Gastroesophageal sphincter (tissue), 3 donors: ENCODE measurements around the gene HRNR.

Experiments
- EP300 ChIP-seq: sonication (generic); formaldehyde crosslinking; IDR thresholded peaks from one replicate; pipeline ENCODE4 v1.6.1; 2017; ENCODE audit warnings: antibody characterized with exemption, mild to moderate bottlenecking
- POLR2A ChIP-seq, 2 donors: fragments of 450-650 bp; IDR thresholded peaks; one replicate each; pipeline ENCODE4 v1.6.1; 2017; ENCODE audit warnings: antibody characterized with exemption in 2 of 2, mild to moderate bottlenecking in 2 of 2, moderate library complexity in 1 of 2
- POLR2AphosphoS5 ChIP-seq: sonication (generic); formaldehyde crosslinking; IDR thresholded peaks from one replicate; pipeline ENCODE4 v1.6.1; 2017; ENCODE audit warnings: antibody characterized with exemption
- TF ChIP-seq, protein P1 (sequence below), 4 experiments: fragments of 200-600 bp in 2 of 4; fragments of 450-650 bp in 2 of 4; sonication (generic) in 1 of 4; IDR thresholded peaks; one replicate each; pipeline ENCODE4 v1.5.1; 2017 to 2019; ENCODE audit warnings: antibody characterized with exemption in 4 of 4, mild to moderate bottlenecking in 2 of 4, moderate library complexity in 2 of 4

DNA sequence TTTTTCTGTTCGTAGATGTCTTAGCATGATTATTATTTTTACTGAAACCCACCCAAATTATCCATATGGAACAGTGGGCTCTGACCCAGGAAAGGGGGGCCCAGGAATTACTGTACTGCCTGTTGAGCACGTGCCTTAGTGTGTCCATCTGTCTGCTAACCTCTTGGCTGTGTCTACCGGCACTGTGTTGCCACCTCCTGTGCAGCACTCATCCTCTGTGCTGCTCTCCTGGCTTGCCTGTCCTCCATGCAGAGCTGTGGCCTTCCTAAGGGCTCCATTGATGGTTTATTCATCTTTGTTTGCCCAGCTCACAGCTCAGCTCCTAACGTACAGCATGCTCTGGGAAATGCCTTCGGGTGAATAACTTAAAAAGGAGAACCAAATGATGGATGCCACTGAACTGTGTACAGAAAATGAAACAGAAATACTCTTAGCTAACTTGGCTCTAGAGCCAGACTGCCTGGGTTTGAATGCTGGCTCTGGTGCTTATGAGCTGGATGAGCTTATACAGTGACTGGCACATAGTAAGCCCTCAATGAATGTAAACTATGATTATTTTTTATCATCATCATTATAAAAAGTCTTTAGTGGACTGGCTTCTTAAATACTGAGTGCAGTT lies 53.6 kb downstream of the HRNR start:
- TF ChIP-seq, protein P1, sequence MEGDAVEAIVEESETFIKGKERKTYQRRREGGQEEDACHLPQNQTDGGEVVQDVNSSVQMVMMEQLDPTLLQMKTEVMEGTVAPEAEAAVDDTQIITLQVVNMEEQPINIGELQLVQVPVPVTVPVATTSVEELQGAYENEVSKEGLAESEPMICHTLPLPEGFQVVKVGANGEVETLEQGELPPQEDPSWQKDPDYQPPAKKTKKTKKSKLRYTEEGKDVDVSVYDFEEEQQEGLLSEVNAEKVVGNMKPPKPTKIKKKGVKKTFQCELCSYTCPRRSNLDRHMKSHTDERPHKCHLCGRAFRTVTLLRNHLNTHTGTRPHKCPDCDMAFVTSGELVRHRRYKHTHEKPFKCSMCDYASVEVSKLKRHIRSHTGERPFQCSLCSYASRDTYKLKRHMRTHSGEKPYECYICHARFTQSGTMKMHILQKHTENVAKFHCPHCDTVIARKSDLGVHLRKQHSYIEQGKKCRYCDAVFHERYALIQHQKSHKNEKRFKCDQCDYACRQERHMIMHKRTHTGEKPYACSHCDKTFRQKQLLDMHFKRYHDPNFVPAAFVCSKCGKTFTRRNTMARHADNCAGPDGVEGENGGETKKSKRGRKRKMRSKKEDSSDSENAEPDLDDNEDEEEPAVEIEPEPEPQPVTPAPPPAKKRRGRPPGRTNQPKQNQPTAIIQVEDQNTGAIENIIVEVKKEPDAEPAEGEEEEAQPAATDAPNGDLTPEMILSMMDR (IDR thresholded peaks at IDR 0.05): no peak
- TF ChIP-seq EP300: no peak
- no peak for TF ChIP-seq POLR2A (IDR thresholded peaks at IDR 0.05)
- TF ChIP-seq POLR2AphosphoS5: no peak
